Smooth muscle cell (in vitro differentiated cells): ENCODE data around the gene CEP85. TPM values are rescaled to one million over a fixed set of nuclear protein-coding genes. Genes with fewer than 3 reads are reported as not detected.

Source experiments
- DNase-seq: peaks from one replicate; lab custom pipeline; 2025; ENCODE audit not compliant: unreplicated experiment; lab: John Stamatoyannopoulos, UW
- H2AFZ ChIP-seq: fragments of 200-600 bp; sonication (generic); 2 replicates; pipeline ENCODE4 v1.6.0; 2016; ENCODE audit warnings: antibody characterized with exemption, low read depth, mild to moderate bottlenecking
- H3F3A ChIP-seq: fragments of 200-600 bp; sonication (generic); 2 replicates; pipeline ENCODE4 v1.6.0; 2017; ENCODE audit warnings: antibody characterized with exemption, low read depth
- H3K27ac ChIP-seq: fragments of 200-600 bp; sonication (generic); 2 replicates; pipeline ENCODE4 v1.5.1; 2016; ENCODE audit warnings: low read depth, mild to moderate bottlenecking
- H3K27me3 ChIP-seq: fragments of 200-600 bp; sonication (generic); 2 replicates; pipeline ENCODE4 v1.6.1; 2016; ENCODE audit warnings: low read depth, mild to moderate bottlenecking
- H3K36me3 ChIP-seq: fragments of 200-600 bp; sonication (generic); 2 replicates; pipeline ENCODE4 v1.5.1; 2016; ENCODE audit warnings: low read depth
- H3K4me1 ChIP-seq: fragments of 200-600 bp; sonication (generic); 2 replicates; pipeline ENCODE4 v1.5.1; 2016; ENCODE audit warnings: low read depth
- H3K4me2 ChIP-seq: fragments of 200-600 bp; sonication (generic); 2 replicates; pipeline ENCODE4 v1.6.0; 2016; ENCODE audit warnings: mild to moderate bottlenecking
- H3K4me3 ChIP-seq: fragments of 200-600 bp; sonication (generic); 2 replicates; pipeline ENCODE4 v1.5.1; 2016; ENCODE audit warnings: mild to moderate bottlenecking
- H3K79me2 ChIP-seq: fragments of 200-600 bp; sonication (generic); 2 replicates; pipeline ENCODE4 v1.6.0; 2016; ENCODE audit warnings: low read depth, mild to moderate bottlenecking
- H3K9ac ChIP-seq: fragments of 200-600 bp; sonication (generic); 2 replicates; pipeline ENCODE4 v1.6.0; 2016; ENCODE audit warnings: low read depth
- H3K9me3 ChIP-seq: fragments of 200-600 bp; sonication (generic); replicated peaks from 2 replicates; pipeline ENCODE4 v1.5.1; 2016; ENCODE audit warnings: low read depth
- H4K20me1 ChIP-seq: fragments of 200-600 bp; sonication (generic); 2 replicates; pipeline ENCODE4 v1.6.0; 2016; ENCODE audit warnings: low read depth
- CTCF ChIP-seq: fragments of 200-600 bp; sonication (generic); IDR thresholded peaks from 2 replicates; pipeline ENCODE4 v1.5.1; 2017; ENCODE audit warnings: borderline replicate concordance, mild to moderate bottlenecking, antibody characterized with exemption; ENCODE audit not compliant: insufficient read depth, poor library complexity, severe bottlenecking
- WGBS: methylation state at CpG from one replicate; pipeline ENCODE4 v1.1.7; 2016; ENCODE audit warnings: low lambda C conversion rate; 5-methylcytosine and 5-hydroxymethylcytosine counted together
- polyA plus RNA-seq: library from polyadenylated mRNA; unstranded; fragments of >200 nt; fragmentation: Nextera tagmentation; extraction: Ambion mirVana; gene quantifications from 2 replicates; pipeline ENCODE4 v1.2.1, GENCODE V29; 2016
- total RNA-seq: library from RNA; depleted of rRNA; stranded (reverse); fragments of >200 nt; gene quantifications from 2 replicates; pipeline ENCODE4 v1.2.3, GENCODE V29; 2014

CEP85 gene
- total and polyA plus RNA-seq, 2 experiments from 2014 or later = 6.0 to 8.0 TPM

DNA sequence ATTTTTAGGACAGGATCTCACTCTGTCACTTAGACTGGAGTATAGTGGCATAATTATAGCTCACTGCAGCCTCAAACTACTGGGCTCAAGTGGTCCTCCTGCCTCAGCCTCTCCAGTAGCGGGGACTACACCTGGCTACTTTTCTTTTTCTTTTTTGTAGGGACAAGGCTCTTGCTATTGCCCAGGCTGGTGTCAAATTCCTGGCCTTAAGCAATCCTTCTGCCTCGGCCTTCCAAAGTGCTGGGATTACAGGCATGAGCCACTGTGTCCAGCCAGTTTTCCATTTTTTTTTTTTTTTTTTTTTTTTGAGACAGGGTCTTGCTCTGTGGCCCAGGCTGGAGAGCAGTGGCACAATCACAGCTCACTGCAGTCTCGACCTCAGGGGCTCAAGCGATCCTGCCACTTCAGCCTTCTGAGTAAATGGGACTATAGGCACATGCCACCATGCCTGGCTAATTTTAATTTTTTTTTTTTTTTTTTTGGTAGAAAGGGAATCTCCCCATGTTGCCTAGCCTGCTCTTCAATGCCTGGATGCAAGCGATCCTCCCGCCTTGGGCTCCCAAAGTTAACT is 20.6 kb upstream of the CEP85 start:
- no peaks in the 10 kb centered on the region for H3K27me3 ChIP-seq
- no peaks in the 10 kb centered on the region for H3K36me3 ChIP-seq
- no peak overlapping the region for H3K9ac ChIP-seq
- H3K4me3 ChIP-seq = no peak overlapping the region
- 68% methylated on average over 6 of the region's 6 CpGs for WGBS
- no peak for DNase-seq
- H3K9me3 ChIP-seq = no peaks in the 10 kb centered on the region
- H3K27ac ChIP-seq = no peak overlapping the region
- H4K20me1 ChIP-seq = no peaks in the 10 kb centered on the region
- no peak overlapping the region for H2AFZ ChIP-seq
- no peaks in the 10 kb centered on the region for H3K4me1 ChIP-seq
- TF ChIP-seq CTCF = no peak
- H3F3A ChIP-seq = no peaks in the 10 kb centered on the region
- no peaks in the 10 kb centered on the region for H3K79me2 ChIP-seq
- H3K4me2 ChIP-seq = no peak overlapping the region

- Histone ChIP-seq H3K4me2 (no peak overlapping the region), H3K27me3 (no peaks in the 10 kb centered on the region), H3K4me3 (no peak overlapping the region), H3K4me1 (no peaks in the 10 kb centered on the region), H3K79me2 (no peaks in the 10 kb centered on the region), H3K27ac (no peak overlapping the region), H3K9ac (no peak overlapping the region), H3K36me3 (no peaks in the 10 kb centered on the region), H3K9me3 (no peaks in the 10 kb centered on the region), H2AFZ (no peak overlapping the region), H4K20me1 (no peaks in the 10 kb centered on the region), H3F3A (no peaks in the 10 kb centered on the region)
- TF ChIP-seq CTCF = no peak
- no peak for DNase-seq
- WGBS = 60% methylated on average over 3 of the region's 3 CpGs
These were observed 18.8 kb upstream of the CEP85 start for GRCh38 chr1:26215246-26215645.

DNA sequence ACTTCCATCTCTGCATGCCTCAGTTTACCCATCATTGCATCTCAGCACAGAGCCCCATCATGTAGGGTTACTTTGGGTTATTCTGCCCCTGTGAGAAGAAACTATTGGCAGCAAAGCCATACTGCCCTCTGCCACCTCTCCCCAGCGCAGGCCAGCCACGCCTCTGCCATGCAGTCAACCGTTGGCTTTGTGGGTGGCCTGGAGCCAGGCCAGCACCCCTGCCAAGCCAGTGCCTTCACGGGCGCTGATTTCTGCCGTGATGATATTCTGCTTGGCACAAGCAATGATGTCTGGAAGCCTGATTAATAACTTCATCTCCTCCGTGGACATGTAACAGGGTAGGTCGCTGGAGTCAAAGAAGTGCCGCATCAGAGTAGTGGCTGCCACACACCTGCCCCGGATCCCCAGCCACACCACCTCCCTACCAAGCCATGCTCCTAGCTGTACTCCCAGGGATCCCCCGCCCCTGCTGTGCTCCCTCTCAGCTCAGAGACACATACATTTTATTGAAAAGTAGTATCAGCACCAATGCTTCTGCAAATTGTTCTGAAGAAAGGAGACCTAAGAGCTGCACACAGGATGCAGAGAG is 15.0 kb upstream of the CEP85 start:
- no peaks in the 10 kb centered on the region for H3F3A ChIP-seq
- H3K9ac ChIP-seq = no peak overlapping the region
- no peak for TF ChIP-seq CTCF
- no peaks in the 10 kb centered on the region for H3K27me3 ChIP-seq
- H2AFZ ChIP-seq = no peak overlapping the region
- H3K9me3 ChIP-seq = no peaks in the 10 kb centered on the region
- no peak overlapping the region for H3K4me3 ChIP-seq
- H3K36me3 ChIP-seq = no peaks in the 10 kb centered on the region
- no peak overlapping the region for H3K4me2 ChIP-seq
- 92% methylated on average over 11 of the region's 11 CpGs for WGBS
- H3K79me2 ChIP-seq = no peaks in the 10 kb centered on the region
- DNase-seq = no peak
- no peaks in the 10 kb centered on the region for H3K4me1 ChIP-seq
- no peak overlapping the region for H3K27ac ChIP-seq
- no peaks in the 10 kb centered on the region for H4K20me1 ChIP-seq

- no peak overlapping the region for H3K4me2 ChIP-seq
- H3K4me3 ChIP-seq = no peak overlapping the region
- 86% methylated on average over 27 of the region's 27 CpGs for WGBS
- H3F3A ChIP-seq = no peaks in the 10 kb centered on the region
- H3K36me3 ChIP-seq = no peaks in the 10 kb centered on the region
- no peak for DNase-seq
- no peaks in the 10 kb centered on the region for H4K20me1 ChIP-seq
- H3K9me3 ChIP-seq = no peaks in the 10 kb centered on the region
- H3K27ac ChIP-seq = no peak overlapping the region
- H3K79me2 ChIP-seq = no peaks in the 10 kb centered on the region
- TF ChIP-seq CTCF = no peak
- no peaks in the 10 kb centered on the region for H3K27me3 ChIP-seq
- no peaks in the 10 kb centered on the region for H3K4me1 ChIP-seq
- no peak overlapping the region for H2AFZ ChIP-seq
- H3K9ac ChIP-seq = no peak overlapping the region
These were observed 13.6 kb upstream of the CEP85 start for GRCh38 chr1:26220199-26220912.
